Coronary artery (tissue), 2 donors: ENCODE measurements around the gene C18orf63.

ENCODE experiments used
- DNase-seq: peaks from one replicate; pipeline ENCODE4 v3.0.0-alpha.2; 2017; ENCODE audit warnings: low spot score
- H3K27ac ChIP-seq, 2 donors: fragments of 200-600 bp; sonication (generic); one replicate each; pipeline ENCODE4 v1.5.1; 2016 to 2019
- H3K4me3 ChIP-seq: fragments of 200-600 bp; sonication (generic); 2 replicates; pipeline ENCODE4 v1.5.1; 2016; ENCODE audit warnings: mild to moderate bottlenecking, moderate library complexity
- TF ChIP-seq, protein P1 (sequence below): fragments of 200-600 bp; sonication (generic); IDR thresholded peaks from one replicate; pipeline ENCODE4 v1.5.1; 2019; ENCODE audit warnings: antibody characterized with exemption

The C18orf63 gene

DNA sequence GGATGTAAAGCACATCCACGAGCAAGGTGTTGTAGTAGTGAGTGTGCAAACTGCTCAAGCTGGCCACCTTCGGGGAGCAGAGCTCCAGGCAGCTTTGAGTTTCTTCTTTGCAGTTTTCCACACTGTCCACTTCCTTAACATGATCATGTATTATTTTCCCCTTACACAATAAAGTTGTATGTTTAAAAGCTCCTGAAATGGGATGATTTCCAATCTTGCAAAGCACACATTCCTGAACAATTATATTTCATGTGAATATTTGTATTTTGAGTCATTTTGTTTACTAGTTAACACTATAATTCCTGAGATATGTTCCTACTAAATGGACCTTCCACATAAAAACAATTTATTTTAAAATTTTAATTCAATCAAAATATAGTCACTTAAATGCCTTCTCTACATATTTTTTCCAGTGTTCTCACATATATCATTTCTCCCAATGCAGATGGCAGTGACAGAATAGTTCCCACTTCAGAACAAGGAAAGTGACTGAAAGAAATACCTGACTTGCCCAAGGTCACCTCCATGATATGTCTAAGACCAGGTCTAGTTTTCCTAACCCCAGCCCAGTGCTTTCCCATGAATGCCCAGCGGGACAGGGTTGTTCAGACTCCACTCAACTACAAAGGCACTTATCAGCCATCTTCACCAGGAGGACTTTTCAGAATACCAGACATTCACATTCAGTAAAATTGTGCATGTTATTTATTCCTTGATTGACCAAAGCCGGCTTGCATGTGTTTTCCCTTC is 29.4 kb upstream of the C18orf63 start:
- DNase-seq = no peak
- no peak overlapping the region for H3K27ac ChIP-seq
- TF ChIP-seq, protein P1, sequence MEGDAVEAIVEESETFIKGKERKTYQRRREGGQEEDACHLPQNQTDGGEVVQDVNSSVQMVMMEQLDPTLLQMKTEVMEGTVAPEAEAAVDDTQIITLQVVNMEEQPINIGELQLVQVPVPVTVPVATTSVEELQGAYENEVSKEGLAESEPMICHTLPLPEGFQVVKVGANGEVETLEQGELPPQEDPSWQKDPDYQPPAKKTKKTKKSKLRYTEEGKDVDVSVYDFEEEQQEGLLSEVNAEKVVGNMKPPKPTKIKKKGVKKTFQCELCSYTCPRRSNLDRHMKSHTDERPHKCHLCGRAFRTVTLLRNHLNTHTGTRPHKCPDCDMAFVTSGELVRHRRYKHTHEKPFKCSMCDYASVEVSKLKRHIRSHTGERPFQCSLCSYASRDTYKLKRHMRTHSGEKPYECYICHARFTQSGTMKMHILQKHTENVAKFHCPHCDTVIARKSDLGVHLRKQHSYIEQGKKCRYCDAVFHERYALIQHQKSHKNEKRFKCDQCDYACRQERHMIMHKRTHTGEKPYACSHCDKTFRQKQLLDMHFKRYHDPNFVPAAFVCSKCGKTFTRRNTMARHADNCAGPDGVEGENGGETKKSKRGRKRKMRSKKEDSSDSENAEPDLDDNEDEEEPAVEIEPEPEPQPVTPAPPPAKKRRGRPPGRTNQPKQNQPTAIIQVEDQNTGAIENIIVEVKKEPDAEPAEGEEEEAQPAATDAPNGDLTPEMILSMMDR = no peak
- H3K4me3 ChIP-seq = no peak overlapping the region

DNA sequence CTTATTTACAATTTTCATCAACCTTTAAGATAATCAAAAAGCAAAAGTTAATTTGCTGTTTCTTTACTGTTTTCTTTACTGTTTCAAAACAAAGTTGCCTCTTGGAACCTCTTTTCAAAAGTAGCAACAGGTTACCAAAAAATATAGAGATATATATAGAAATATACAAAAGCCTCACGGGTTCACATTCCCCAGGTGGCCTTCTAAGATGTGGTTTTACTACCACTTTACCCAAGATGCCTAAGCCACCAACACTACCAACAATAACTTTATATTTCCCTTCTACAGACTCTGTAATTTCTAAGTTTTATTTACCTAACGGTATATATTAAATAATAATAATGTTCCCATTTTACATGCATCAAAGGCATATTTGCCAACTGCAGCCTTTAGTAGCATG is 28.8 kb upstream of the C18orf63 start:
- TF ChIP-seq, protein P1 = no peak
- DNase-seq = no peak
- Histone ChIP-seq H3K4me3 (no peak overlapping the region), H3K27ac (no peak overlapping the region)

DNA sequence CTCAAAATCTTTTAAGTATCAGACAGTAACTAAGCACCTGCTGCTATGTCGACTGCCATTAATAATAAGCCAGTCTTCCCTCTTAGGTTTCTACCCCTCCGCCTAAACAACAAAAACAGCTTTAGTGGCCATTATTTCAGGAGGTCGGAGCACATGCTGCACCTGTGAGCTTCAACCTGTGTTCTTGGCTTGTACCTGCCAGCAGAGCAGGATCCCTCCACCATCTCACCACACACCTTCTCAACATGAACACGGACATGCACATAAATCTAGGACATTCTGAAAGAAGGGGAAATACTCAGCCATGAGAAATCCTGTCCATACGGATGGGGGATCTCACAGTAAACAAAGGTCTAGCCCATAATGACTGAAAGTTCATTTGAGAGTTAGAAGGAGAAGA is 27.6 kb upstream of the C18orf63 start:
- peak overlapping the region in 1 of 2 donors; percentile 37 for H3K27ac ChIP-seq
- no peak for DNase-seq
- no peak overlapping the region for H3K4me3 ChIP-seq
- TF ChIP-seq, protein P1 = no peak

DNA sequence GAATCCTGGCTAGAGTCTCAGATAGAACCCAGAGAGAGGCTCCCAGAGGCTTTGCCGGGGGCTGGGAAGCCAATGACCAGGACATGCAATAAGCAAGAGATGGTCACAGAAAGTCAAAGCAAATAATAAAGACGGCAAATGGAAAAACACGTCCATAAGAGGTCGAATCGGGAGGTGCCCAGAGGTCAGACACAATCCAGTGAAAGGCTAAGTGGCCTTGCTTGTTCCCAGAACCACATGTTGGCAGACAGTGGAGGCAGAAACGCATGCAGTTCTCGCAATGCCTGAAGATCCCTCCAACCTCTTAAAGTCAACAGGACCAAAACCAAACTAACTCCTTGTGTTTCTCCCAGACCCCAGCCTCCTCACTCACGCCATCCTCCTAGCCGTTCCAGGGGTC is 26.9 kb upstream of the C18orf63 start:
- Histone ChIP-seq H3K4me3 (peak overlapping the region; percentile 22), H3K27ac (peak overlapping the region; percentile 6 to 73)
- DNase-seq = no peak
- TF ChIP-seq, protein P1 = no peak

DNA sequence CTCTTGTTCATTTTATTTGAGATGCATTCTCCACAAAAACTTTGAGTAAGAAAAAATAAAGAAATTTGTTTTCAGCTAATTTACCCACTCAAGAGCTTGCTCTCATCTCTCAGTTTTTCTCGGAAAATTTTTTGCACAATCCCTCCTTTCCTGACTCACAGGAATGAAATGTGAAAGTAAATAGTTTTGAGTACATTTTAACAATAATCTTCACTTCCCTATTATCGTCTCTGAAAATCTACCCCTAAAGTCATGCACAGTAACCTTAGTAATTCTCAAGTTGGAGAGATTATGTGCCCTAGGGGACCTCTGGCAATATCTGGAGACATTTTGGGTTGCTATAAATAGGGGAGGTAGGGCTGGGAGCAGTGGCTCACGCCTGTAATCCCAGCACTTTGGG is 26.5 kb upstream of the C18orf63 start:
- TF ChIP-seq, protein P1 = no peak
- Histone ChIP-seq H3K4me3 (no peak overlapping the region), H3K27ac (peak overlapping the region; percentile 6 to 73)
- no peak for DNase-seq

DNA sequence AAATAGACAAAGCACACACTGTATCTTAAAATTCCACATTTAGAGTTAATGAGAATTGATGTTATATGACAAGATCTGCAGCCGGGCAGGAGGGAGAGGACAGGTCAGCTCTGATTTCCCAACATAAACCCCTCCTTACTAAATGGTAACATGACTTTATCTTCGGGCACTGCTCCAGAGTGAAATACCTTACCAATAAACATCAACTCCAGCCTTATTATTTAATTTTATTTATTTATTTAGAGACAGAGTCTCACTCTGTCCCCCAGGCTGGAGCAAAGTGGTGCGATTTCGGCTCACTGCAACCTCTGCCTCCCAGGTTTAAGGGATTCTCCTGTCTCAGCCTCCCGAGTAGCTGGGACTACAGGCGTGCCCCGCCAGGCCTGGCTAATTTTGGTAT is 25.6 kb upstream of the C18orf63 start:
- Histone ChIP-seq H3K27ac (no peak overlapping the region), H3K4me3 (no peak overlapping the region)
- DNase-seq = no peak
- TF ChIP-seq, protein P1 = no peak

DNA sequence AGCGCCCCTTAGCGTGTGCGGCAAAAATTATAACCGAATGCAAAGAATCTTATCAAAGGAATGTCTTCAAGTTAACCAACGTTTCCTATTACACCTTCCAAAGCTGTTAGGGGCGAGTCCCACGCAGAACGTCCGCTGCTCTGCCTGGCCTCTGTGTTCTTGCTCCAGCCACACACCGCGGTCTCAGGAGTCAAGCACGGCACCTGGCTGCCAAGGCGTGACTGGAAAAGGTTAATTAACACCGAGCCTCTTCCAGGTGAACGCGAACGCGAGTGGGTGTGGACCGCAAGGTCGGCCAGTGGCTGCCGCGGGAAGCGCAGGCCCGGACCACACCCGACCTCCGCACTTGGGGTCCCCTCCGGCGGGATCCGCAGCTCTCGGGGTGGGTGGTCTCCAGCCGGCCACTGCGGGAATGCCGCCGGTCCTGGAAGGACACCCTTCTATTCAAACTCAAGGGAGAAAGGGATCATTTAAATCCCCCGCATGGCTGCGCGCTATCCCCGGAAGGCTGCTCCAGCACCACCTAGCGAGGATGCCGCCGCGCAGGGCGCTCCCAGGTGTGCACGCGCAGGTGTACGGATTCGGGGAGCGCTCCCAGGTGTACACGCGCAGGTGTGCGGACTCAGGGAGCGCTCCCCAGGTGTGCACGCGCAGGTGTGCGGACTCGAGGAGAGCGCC is 24.7 kb upstream of the C18orf63 start:
- peak; percentile 73 for DNase-seq

More for the DNA sequence above, 24.7 kb upstream of the C18orf63 start:
- Histone ChIP-seq H3K4me3 (peak overlapping the region; percentile 94), H3K27ac (peak overlapping the region in 1 of 2 donors; percentile 72)
- TF ChIP-seq, protein P1 = no peak
